Measurements from ENCODE around the gene ZNF598.
A peak's percentile ranks its signal among the peaks of the same experiment; 100 is the strongest.

Gene ZNF598

DNA sequence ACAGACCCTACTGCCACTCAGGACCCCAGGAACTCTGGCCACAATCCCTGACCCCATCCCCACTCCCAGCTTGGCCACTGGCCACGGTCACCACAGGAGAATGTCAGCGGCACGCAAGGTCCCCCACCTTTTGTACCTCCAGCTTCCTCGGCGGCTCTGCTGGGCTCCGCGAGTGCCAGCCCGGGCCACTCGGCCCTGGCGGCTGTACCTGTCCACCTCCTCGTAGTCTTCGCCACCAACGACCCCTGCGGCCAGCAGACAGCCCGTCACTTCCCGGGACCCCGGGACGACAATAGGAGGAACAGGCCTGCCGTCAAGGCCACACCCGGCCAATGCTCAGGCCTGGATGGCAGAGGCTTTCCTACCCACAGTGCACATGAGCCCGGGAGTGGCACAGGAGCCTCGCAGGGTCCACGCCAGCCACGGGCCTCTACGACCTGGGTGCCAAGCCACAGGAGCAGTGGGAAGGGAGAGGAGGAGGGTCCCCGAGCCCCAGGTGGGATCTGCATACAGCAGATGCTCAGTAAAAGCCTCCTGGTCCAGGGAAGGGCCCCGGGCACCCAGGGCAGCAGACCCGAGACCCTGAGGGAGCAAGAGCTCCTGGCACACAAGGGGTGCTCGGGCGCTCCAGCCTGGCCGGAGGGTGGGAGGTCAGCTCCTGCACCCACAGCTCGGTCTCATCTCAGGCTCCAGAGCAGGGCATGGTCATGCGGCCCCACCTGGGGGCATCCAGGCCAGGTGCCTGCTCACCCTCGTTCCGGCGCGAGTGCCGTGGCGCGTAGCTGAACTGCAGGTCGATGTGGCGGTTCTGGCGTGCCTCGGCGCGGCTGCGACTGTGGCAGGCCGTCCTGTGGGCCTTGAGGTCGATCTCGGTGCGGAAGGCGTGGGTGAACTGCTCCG is 7.9 kb downstream of the ZNF598 start:
- H3K27me3 Mint-ChIP-seq (ENCODE audit: low read depth): no peaks in the 10 kb centered on the region

GRCh38 chr16:2001035-2001434 is 8.6 kb downstream of the ZNF598 start:
- peaks cover 16% of the 10 kb centered on the region for H3K36me3 Mint-ChIP-seq (ENCODE audit: low read depth)
- no peak overlapping the region for H3K4me3 Mint-ChIP-seq
- peaks cover 6% of the 10 kb centered on the region for H3K4me1 Mint-ChIP-seq (ENCODE audit: low read depth)
- no peaks in the 10 kb centered on the region for H3K9me3 Mint-ChIP-seq
- H3K27me3 Mint-ChIP-seq (ENCODE audit: low read depth): no peaks in the 10 kb centered on the region
- no peak overlapping the region for H3K27ac Mint-ChIP-seq
- no peak for DNase-seq (ENCODE audit: low spot score)

More for the DNA sequence above, 7.9 kb downstream of the ZNF598 start:
- Mint-ChIP-seq H3K9me3 (no peaks in the 10 kb centered on the region), H3K27ac (no peak overlapping the region), H3K36me3 (ENCODE audit: low read depth) (peaks cover 19% of the 10 kb centered on the region), H3K4me3 (no peak overlapping the region), H3K4me1 (ENCODE audit: low read depth) (peaks cover 9% of the 10 kb centered on the region)
- no peak for DNase-seq (ENCODE audit: low spot score)

GRCh38 chr16:1999866-2000514 is 9.6 kb downstream of the ZNF598 start:
- DNase-seq (ENCODE audit: low spot score): no peak
- H3K4me1 Mint-ChIP-seq (ENCODE audit: low read depth): peaks cover 6% of the 10 kb centered on the region

DNA sequence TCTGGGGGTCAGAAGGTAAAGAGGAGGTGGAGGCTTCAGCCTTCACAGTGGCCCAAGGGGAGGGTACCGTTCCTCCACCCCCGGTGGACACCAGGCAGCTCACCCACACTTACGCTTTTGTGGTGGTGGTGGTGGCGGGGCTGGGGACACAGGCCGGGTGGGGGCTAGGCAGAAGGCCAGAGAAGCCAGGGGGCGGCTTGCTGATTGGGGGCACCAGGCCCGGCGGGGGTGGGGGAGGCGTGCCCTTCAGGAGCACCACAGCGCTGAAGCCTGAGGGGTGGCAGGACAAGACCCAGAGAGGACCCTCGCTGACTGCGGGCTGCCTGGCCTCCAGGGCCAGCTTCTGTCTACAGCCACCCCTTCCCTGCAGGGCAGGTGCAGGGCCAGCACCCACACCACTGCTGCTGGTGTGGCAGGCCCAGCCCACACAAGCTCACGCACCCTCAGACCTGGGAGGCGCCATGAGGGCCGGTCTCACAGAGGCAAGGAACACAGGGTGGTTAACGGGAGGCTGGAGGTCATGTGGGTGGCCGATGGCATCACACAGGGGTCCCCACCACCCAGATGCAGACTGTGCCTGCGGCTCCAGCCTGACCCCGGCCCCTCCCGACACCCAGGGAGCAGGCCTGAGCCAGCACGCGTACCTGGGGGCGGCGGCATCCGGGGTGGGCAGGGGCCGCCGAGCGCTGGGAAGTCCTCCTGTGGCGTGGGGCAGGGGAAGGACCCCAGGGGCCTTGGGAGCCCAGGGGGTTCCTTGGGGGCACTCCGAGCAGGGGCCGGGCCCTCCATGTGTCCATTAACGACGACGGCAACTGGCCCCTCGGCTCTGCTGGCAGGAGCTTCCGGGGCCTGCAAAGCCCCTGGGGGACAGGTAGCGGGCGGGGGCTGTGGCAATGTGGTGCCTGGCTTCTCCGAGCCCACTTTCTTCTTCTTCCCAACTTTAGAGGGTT is 10.5 kb downstream of the ZNF598 start:
- H3K36me3 Mint-ChIP-seq (ENCODE audit: low read depth): peaks cover 17% of the 10 kb centered on the region
- no peak overlapping the region for H3K4me3 Mint-ChIP-seq
- DNase-seq (ENCODE audit: low spot score): no peak
- H3K4me1 Mint-ChIP-seq (ENCODE audit: low read depth): peaks cover 3% of the 10 kb centered on the region
- no peaks in the 10 kb centered on the region for H3K27me3 Mint-ChIP-seq (ENCODE audit: low read depth)
- no peak overlapping the region for H3K27ac Mint-ChIP-seq
- H3K9me3 Mint-ChIP-seq: no peaks in the 10 kb centered on the region

More at GRCh38 chr16:1999866-2000514, 9.6 kb downstream of the ZNF598 start:
- no peaks in the 10 kb centered on the region for H3K27me3 Mint-ChIP-seq (ENCODE audit: low read depth)
- H3K36me3 Mint-ChIP-seq (ENCODE audit: low read depth): peaks cover 17% of the 10 kb centered on the region
- H3K4me3 Mint-ChIP-seq: no peak overlapping the region
- H3K27ac Mint-ChIP-seq: no peak overlapping the region
- no peaks in the 10 kb centered on the region for H3K9me3 Mint-ChIP-seq

GRCh38 chr16:1998360-1998835 is 11.2 kb downstream of the ZNF598 start:
- H3K27ac Mint-ChIP-seq: no peak overlapping the region
- no peaks in the 10 kb centered on the region for H3K27me3 Mint-ChIP-seq (ENCODE audit: low read depth)
- H3K4me3 Mint-ChIP-seq: no peak overlapping the region
- no peak for DNase-seq (ENCODE audit: low spot score)
- H3K4me1 Mint-ChIP-seq (ENCODE audit: low read depth): no peaks in the 10 kb centered on the region
- peaks cover 17% of the 10 kb centered on the region for H3K36me3 Mint-ChIP-seq (ENCODE audit: low read depth)
- H3K9me3 Mint-ChIP-seq: no peaks in the 10 kb centered on the region

DNA sequence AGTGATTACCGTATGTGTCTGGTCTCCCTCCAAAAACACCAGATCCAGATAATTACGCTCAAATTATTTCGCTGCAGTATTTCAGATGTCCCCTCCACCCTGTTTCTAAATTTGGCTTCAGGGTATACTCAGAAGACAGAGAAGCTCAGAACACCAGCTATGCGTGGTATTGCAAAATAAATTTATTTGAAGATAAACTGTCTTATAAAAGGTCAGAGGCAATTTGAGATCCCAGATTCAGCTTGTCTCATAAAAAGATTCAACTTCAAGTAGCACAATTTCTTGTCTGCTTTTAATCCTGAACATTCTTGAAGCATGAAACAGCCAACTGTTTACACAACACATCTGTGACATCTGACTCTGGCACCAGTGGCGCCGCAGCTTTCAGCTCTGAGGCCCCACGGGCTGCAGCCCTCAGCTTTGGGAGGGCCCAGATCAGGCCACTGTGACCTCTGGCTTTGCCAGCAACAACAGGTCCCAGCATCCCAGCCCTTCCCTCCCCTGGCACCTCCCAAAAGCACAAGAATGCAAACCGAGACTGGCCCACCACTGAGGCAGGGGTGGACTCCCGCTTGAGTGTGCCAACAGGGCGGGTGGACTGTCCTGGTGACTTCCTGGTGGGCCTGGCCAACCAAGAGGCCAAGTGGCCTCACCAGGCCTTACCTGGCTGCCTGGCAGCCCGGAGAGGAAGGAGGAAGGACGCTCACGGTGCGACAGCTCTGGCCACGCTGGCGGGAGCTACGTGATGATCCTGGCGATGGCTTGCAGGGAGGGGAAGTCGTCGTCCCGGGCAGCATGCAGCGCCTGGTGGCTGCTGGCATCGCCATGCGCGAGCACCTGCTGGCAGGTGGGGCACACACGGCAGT is 11.9 kb downstream of the ZNF598 start:
- H3K9me3 Mint-ChIP-seq: no peaks in the 10 kb centered on the region
- H3K27me3 Mint-ChIP-seq (ENCODE audit: low read depth): no peaks in the 10 kb centered on the region
- peaks cover 17% of the 10 kb centered on the region for H3K36me3 Mint-ChIP-seq (ENCODE audit: low read depth)
- H3K27ac Mint-ChIP-seq: no peak overlapping the region
- H3K4me3 Mint-ChIP-seq: no peak overlapping the region
- no peaks in the 10 kb centered on the region for H3K4me1 Mint-ChIP-seq (ENCODE audit: low read depth)
- DNase-seq (ENCODE audit: low spot score): no peak

GRCh38 chr16:1993731-1994131 is 15.9 kb downstream of the ZNF598 start:
- Mint-ChIP-seq H3K27me3 (ENCODE audit: low read depth) (peaks cover 8% of the 10 kb centered on the region), H3K9me3 (no peaks in the 10 kb centered on the region), H3K4me3 (no peak overlapping the region), H3K4me1 (ENCODE audit: low read depth) (peaks cover 9% of the 10 kb centered on the region), H3K36me3 (ENCODE audit: low read depth) (peaks cover 7% of the 10 kb centered on the region), H3K27ac (peak overlapping the region; percentile 32)
- peak; percentile 27 for DNase-seq (ENCODE audit: low spot score)

- H3K9me3 Mint-ChIP-seq: no peaks in the 10 kb centered on the region
- DNase-seq (ENCODE audit: low spot score): no peak
- H3K4me1 Mint-ChIP-seq (ENCODE audit: low read depth): peaks cover 9% of the 10 kb centered on the region
- H3K4me3 Mint-ChIP-seq: no peak overlapping the region
- peaks cover 5% of the 10 kb centered on the region for H3K36me3 Mint-ChIP-seq (ENCODE audit: low read depth)
- H3K27ac Mint-ChIP-seq: no peak overlapping the region
- H3K27me3 Mint-ChIP-seq (ENCODE audit: low read depth): peaks cover 11% of the 10 kb centered on the region
Observed at GRCh38 chr16:1992704-1993317, 16.8 kb downstream of the ZNF598 start.

DNA sequence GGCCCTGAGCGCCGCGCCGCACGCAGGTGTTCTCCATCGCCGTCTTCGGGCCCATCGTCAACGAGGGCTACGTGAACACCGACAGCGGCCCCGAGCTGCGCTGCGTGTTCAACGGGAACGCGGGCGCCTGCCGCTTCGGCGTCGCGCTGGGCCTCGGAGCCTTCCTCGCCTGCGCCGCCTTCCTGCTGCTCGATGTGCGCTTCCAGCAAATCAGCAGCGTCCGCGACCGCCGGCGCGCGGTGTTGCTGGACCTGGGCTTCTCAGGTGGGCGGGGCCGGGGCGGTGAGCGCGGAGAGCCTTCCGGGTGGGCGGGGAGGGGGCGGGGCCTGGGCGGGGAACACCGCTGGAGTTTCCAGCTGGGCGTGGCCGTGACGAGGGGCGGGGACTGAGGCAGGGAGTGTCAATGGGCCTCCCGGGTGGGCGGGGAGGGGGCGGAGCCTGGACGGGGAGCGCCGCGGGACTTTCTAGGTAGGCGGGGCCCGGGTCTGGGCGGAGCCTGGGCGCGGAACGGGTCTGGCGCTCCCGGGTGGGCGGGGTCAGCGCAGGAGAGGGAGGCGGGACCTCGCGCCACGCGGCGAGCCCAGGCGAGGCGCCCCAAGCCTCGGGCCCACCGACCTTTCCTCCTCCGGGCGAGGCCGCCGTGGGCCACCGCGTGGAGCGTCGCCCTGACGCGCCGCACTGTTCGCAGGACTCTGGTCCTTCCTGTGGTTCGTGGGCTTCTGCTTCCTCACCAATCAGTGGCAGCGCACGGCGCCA is 17.5 kb downstream of the ZNF598 start:
- Mint-ChIP-seq H3K27ac (peak overlapping the region; percentile 69), H3K4me3 (peak overlapping the region; percentile 76), H3K36me3 (ENCODE audit: low read depth) (peaks cover 3% of the 10 kb centered on the region), H3K4me1 (ENCODE audit: low read depth) (peaks cover 9% of the 10 kb centered on the region), H3K27me3 (ENCODE audit: low read depth) (peaks cover 11% of the 10 kb centered on the region), H3K9me3 (no peaks in the 10 kb centered on the region)
- DNase-seq (ENCODE audit: low spot score): peak; percentile 92

- Mint-ChIP-seq H3K27ac (peak overlapping the region; percentile 69), H3K36me3 (ENCODE audit: low read depth) (peaks cover 7% of the 10 kb centered on the region), H3K4me1 (ENCODE audit: low read depth) (peaks cover 9% of the 10 kb centered on the region), H3K27me3 (ENCODE audit: low read depth) (peaks cover 11% of the 10 kb centered on the region), H3K4me3 (peak overlapping the region; percentile 76), H3K9me3 (no peaks in the 10 kb centered on the region)
- no peak for DNase-seq (ENCODE audit: low spot score)
Observed at GRCh38 chr16:1991588-1991947, 18.1 kb downstream of the ZNF598 start.

DNA sequence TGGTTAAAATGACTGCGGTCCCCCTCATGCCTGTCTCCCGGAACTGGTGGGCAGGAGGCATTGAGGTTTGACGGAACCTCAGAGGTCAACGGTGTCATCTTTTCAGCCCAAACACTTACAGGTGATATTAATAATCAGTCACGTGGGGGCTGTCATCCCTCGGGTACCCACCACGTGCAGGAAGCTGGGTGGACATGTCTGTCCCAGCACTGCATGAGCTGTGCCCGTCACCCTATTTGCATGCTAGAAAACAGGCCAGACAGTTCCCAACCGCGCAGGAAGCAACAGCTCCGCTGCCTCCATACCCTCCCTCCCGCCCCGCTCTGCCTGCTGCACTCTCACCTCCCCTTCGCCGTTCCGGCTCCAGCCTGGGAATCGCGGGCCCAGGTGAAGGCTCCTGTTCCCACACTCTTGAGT is 18.5 kb downstream of the ZNF598 start:
- peak; percentile 60 for DNase-seq (ENCODE audit: low spot score)
- peak overlapping the region; percentile 76 for H3K4me3 Mint-ChIP-seq
- H3K27ac Mint-ChIP-seq: peak overlapping the region; percentile 69
- H3K9me3 Mint-ChIP-seq: no peaks in the 10 kb centered on the region
- H3K36me3 Mint-ChIP-seq (ENCODE audit: low read depth): peaks cover 9% of the 10 kb centered on the region
- peaks cover 9% of the 10 kb centered on the region for H3K4me1 Mint-ChIP-seq (ENCODE audit: low read depth)
- H3K27me3 Mint-ChIP-seq (ENCODE audit: low read depth): peaks cover 11% of the 10 kb centered on the region

Data from T-helper 2 cell treated with Interferon-gamma antibody and Interleukin-4, amounts not matched to agents 5 μg/mL and 100 μg/mL, for 36 hours (primary cell).